SU-DHL-6 (cell line): ENCODE data around the gene C12orf76.
"Not testable (repeated sequence)": the region's sequence is repeated elsewhere in the genome, so short reads cannot be mapped to it uniquely, and the experiment has no call there.

Source experiments
- H2AFZ ChIP-seq: fragments of 200-600 bp; sonication (generic); 2 replicates; pipeline ENCODE4 v1.6.1; 2014; ENCODE audit warnings: low read depth, mild to moderate bottlenecking, moderate library complexity, mixed read lengths, antibody characterized with exemption, low read length; ENCODE audit not compliant: severe bottlenecking
- H3F3A ChIP-seq: fragments of 200-600 bp; shearing (Covaris generic); 2 replicates; pipeline ENCODE4 v1.6.0; 2016; ENCODE audit warnings: antibody characterized with exemption, mild to moderate bottlenecking; ENCODE audit not compliant: insufficient read depth
- H3K27ac ChIP-seq: fragments of 200-600 bp; sonication (generic); 2 replicates; pipeline ENCODE4 v1.5.1; 2016; ENCODE audit warnings: low read depth, mild to moderate bottlenecking, low read length, moderate library complexity, mixed read lengths
- H3K27me3 ChIP-seq: fragments of 200-600 bp; sonication (generic), shearing (Covaris generic); 2 replicates; pipeline ENCODE4 v1.6.0; 2014; ENCODE audit warnings: mild to moderate bottlenecking, low read length
- H3K36me3 ChIP-seq: fragments of 200-600 bp; sonication (generic); 2 replicates; pipeline ENCODE4 v1.6.1; 2014; ENCODE audit warnings: mild to moderate bottlenecking, low read length, mixed read lengths
- H3K4me2 ChIP-seq: fragments of 300-600, 200-600 bp; shearing (Covaris generic), sonication (generic); 2 replicates; pipeline ENCODE4 v1.6.0; 2014; ENCODE audit warnings: low read length, low read depth, mild to moderate bottlenecking; ENCODE audit not compliant: poor library complexity, severe bottlenecking
- H3K4me3 ChIP-seq: fragments of 200-600 bp; sonication (generic); 2 replicates; pipeline ENCODE4 v1.5.1; 2014; ENCODE audit warnings: antibody characterized with exemption, low read length, mild to moderate bottlenecking, mixed read lengths; ENCODE audit not compliant: insufficient read depth, poor library complexity, severe bottlenecking
- H3K79me2 ChIP-seq: fragments of 200-600 bp; sonication (generic); 2 replicates; pipeline ENCODE4 v1.6.1; 2014; ENCODE audit warnings: mild to moderate bottlenecking, low read length, moderate library complexity; ENCODE audit not compliant: insufficient read depth
- H3K9ac ChIP-seq: fragments of 200-600 bp; sonication (generic); 2 replicates; pipeline ENCODE4 v1.7.0; 2014; ENCODE audit warnings: mild to moderate bottlenecking, low read length
- H3K9me2 ChIP-seq: fragments of 200-600 bp; sonication (generic); replicated peaks from 2 replicates; pipeline ENCODE4 v1.6.1; 2014; ENCODE audit warnings: low read length; ENCODE audit not compliant: insufficient read depth
- H3K9me3 ChIP-seq: fragments of 200-600 bp; sonication (generic); 2 replicates; pipeline ENCODE4 v1.6.1; 2014; ENCODE audit warnings: low read length, mixed read lengths; ENCODE audit not compliant: insufficient read depth
- H4K20me1 ChIP-seq: fragments of 200-600 bp; sonication (generic); 2 replicates; pipeline ENCODE4 v1.6.1; 2014; ENCODE audit warnings: low read depth, mild to moderate bottlenecking, antibody characterized with exemption, low read length, moderate library complexity, mixed read lengths
- EZH2phosphoT487 ChIP-seq: fragments of 200-600 bp; sonication (generic), shearing (Covaris generic); conservative IDR thresholded peaks from 2 replicates; pipeline ENCODE4 v1.6.1; 2018; ENCODE audit warnings: mild to moderate bottlenecking, antibody characterized with exemption, low read length, moderate library complexity, mixed read lengths
- TF ChIP-seq, protein P1 (sequence below): fragments of 200-600 bp; sonication (generic); IDR thresholded peaks from one replicate; pipeline ENCODE4 v1.5.1; 2017; ENCODE audit warnings: antibody characterized with exemption, mild to moderate bottlenecking, low read length, moderate library complexity; ENCODE audit not compliant: insufficient read depth, poor library complexity, severe bottlenecking

Gene C12orf76

DNA sequence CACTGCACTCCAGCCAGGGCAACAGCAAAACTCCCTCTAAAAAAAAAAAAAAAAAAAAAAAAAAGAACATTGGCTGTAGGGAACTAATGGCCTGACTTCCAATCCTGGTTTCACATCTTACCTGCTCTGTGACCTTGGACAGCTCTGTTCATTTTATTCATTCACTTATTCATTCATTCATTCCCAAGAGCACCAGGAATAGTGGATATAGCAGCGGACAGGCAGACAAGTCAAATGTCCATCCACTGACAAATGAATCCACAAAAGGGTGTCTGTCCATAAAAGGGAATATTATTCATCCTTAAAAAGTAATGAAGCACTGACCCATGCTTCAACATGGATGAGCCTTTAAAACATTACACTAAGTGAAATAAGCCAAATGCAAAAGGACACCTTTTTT is 27.6 kb upstream of the C12orf76 start:
- Histone ChIP-seq H3F3A (no peaks in the 10 kb centered on the region), H3K36me3 (no peaks in the 10 kb centered on the region), H3K9me3 (no peaks in the 10 kb centered on the region), H3K27me3 (no peaks in the 10 kb centered on the region), H2AFZ (no peak overlapping the region), H3K4me2 (no peak overlapping the region), H3K79me2 (no peaks in the 10 kb centered on the region), H3K9ac (no peak overlapping the region), H4K20me1 (no peaks in the 10 kb centered on the region), H3K27ac (no peak overlapping the region), H3K4me3 (no peak overlapping the region), H3K9me2 (no peaks in the 10 kb centered on the region)
- no peak for TF ChIP-seq EZH2phosphoT487
- TF ChIP-seq, protein P1, sequence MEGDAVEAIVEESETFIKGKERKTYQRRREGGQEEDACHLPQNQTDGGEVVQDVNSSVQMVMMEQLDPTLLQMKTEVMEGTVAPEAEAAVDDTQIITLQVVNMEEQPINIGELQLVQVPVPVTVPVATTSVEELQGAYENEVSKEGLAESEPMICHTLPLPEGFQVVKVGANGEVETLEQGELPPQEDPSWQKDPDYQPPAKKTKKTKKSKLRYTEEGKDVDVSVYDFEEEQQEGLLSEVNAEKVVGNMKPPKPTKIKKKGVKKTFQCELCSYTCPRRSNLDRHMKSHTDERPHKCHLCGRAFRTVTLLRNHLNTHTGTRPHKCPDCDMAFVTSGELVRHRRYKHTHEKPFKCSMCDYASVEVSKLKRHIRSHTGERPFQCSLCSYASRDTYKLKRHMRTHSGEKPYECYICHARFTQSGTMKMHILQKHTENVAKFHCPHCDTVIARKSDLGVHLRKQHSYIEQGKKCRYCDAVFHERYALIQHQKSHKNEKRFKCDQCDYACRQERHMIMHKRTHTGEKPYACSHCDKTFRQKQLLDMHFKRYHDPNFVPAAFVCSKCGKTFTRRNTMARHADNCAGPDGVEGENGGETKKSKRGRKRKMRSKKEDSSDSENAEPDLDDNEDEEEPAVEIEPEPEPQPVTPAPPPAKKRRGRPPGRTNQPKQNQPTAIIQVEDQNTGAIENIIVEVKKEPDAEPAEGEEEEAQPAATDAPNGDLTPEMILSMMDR: no peak

DNA sequence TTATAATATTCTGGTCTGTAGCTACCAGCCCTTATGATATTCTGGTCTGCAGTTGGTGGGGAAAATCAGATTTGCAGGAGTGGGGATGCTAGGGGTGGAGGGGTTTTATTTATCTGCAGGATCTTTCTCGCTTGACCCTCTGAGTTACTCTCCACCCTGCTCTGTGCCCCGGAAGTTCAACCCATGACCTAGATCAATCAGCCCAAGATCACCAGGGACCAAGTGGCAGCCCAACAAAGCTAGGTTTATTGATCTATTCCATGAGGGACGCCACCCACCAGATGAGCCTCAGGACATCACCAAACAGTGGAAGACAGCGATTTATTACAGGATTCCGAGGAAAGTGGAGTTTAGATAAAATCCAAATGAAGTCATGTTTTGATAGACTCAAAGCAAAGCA is 25.8 kb upstream of the C12orf76 start:
- Histone ChIP-seq H3K79me2 (no peaks in the 10 kb centered on the region), H2AFZ (no peak overlapping the region), H3K9ac (no peak overlapping the region), H3K9me2 (no peaks in the 10 kb centered on the region), H4K20me1 (no peaks in the 10 kb centered on the region), H3K36me3 (no peaks in the 10 kb centered on the region), H3K4me3 (no peak overlapping the region), H3F3A (no peaks in the 10 kb centered on the region), H3K9me3 (no peaks in the 10 kb centered on the region), H3K27ac (no peak overlapping the region), H3K4me2 (no peak overlapping the region), H3K27me3 (no peaks in the 10 kb centered on the region)
- TF ChIP-seq EZH2phosphoT487: no peak
- TF ChIP-seq, protein P1: no peak

DNA sequence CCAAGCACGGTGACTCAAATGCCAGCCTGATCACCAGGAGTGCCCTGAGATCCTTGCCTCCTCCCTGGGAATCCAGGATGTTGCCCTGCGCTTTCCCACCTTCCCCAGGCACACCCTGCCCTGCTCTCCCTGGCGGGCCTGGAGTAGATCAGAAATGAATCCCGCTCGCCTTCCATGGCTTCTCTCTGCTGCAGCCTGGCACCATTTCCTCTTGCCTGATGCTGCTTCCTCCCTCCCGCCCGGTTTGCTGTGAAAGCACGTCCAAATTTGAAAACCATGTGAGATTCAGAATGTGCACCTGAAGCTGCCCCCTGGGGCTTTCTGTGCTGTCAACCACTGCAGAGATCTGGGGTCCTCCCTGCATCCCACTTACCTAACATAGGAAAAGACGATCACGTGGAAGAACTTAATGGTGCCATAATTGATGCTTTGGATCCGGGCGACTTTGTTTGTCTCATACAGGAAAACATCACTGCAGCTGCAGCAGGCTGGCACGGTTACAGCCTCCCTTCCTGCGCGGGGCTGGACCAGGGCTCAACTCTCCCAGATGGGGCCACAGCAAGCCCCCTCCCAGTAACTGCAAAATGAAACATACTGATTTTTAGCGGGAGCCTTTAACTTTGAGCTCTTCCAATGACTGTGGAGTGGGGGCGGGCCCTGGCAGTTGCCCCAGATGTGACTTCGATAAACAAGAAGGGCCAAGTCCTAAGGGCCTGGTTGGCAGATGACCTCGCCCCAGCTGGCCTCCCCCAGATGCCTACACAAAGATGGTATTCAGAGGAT is 24.9 kb upstream of the C12orf76 start:
- TF ChIP-seq, protein P1: no peak
- TF ChIP-seq EZH2phosphoT487: no peak
- H4K20me1 ChIP-seq: no peaks in the 10 kb centered on the region
- H2AFZ ChIP-seq: peak overlapping the region; percentile 42
- no peaks in the 10 kb centered on the region for H3K9me2 ChIP-seq
- peak overlapping the region; percentile 10 for H3K4me2 ChIP-seq
- no peaks in the 10 kb centered on the region for H3K9me3 ChIP-seq
- no peaks in the 10 kb centered on the region for H3K27me3 ChIP-seq
- no peaks in the 10 kb centered on the region for H3F3A ChIP-seq
- H3K9ac ChIP-seq: no peak overlapping the region
- H3K4me3 ChIP-seq: no peak overlapping the region
- no peaks in the 10 kb centered on the region for H3K36me3 ChIP-seq
- no peak overlapping the region for H3K27ac ChIP-seq
- no peaks in the 10 kb centered on the region for H3K79me2 ChIP-seq

DNA sequence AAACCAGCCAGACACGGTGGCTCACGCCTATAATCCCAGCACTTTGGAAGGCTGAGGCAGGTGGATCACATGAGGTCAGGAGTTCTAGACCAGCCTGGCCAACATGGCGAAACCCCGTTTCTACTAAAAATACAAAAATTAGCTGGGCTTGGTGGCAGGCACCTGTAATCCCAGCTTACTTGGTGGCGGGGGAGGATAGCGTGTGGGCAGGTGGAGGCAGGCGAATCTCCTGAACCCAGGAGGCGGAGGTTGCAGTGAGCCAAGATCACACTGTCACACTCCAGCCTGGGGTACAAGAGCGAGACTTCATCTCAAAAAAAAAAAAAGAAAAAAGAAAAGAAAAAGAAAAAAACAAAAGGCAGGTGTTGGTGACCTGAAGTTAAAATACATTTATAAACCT is 24.3 kb upstream of the C12orf76 start:
- not testable (repeated sequence) for H3K9me3 ChIP-seq, H3K9me2 ChIP-seq, H3K27me3 ChIP-seq, H4K20me1 ChIP-seq, H3K4me3 ChIP-seq, H3K27ac ChIP-seq, H3K9ac ChIP-seq, H3K4me2 ChIP-seq, H3F3A ChIP-seq, H3K36me3 ChIP-seq, H3K79me2 ChIP-seq
- peak overlapping the region; percentile 42 for H2AFZ ChIP-seq
